COLO829 (cell line): ENCODE results near the gene DIPK1B.

Experiments used
- DNase-seq: peaks from one replicate; pipeline ENCODE4 v3.0.0; 2012; ENCODE audit warnings: low spot score

DIPK1B gene

GRCh38 chr9:136720251-136720897 is 8.0 kb downstream of the DIPK1B start:
- no peak for DNase-seq

- DNase-seq = no peak
These were observed 8.5 kb downstream of the DIPK1B start for GRCh38 chr9:136720898-136721338.

GRCh38 chr9:136721339-136722092 is 9.1 kb downstream of the DIPK1B start:
- DNase-seq = no peak

- DNase-seq = no peak
These were observed 10.0 kb downstream of the DIPK1B start for GRCh38 chr9:136722093-136722968.

GRCh38 chr9:136722969-136723356 is 10.6 kb downstream of the DIPK1B start:
- DNase-seq = no peak

GRCh38 chr9:136723362-136723976 is 11.1 kb downstream of the DIPK1B start:
- no peak for DNase-seq

GRCh38 chr9:136723989-136724388 is 11.6 kb downstream of the DIPK1B start:
- no peak for DNase-seq

- DNase-seq = no peak
These were observed 12.4 kb downstream of the DIPK1B start for GRCh38 chr9:136724772-136725171.

GRCh38 chr9:136725612-136726011 is 13.2 kb downstream of the DIPK1B start:
- DNase-seq = peak; percentile 93

GRCh38 chr9:136726118-136726517 is 13.7 kb downstream of the DIPK1B start:
- DNase-seq = no peak

- peak; percentile 61 for DNase-seq
These were observed 14.3 kb downstream of the DIPK1B start for GRCh38 chr9:136726631-136727191.

GRCh38 chr9:136728080-136728547 is 15.7 kb downstream of the DIPK1B start:
- DNase-seq = peak; percentile 95

GRCh38 chr9:136728548-136729123 is 16.3 kb downstream of the DIPK1B start:
- DNase-seq = peak; percentile 28

GRCh38 chr9:136729144-136729543 is 16.8 kb downstream of the DIPK1B start:
- DNase-seq = no peak

- no peak for DNase-seq
These were observed 17.6 kb downstream of the DIPK1B start for GRCh38 chr9:136729926-136730325.

GRCh38 chr9:136732444-136733178 is 20.2 kb downstream of the DIPK1B start:
- DNase-seq = no peak

GRCh38 chr9:136733611-136734010 is 21.2 kb downstream of the DIPK1B start:
- no peak for DNase-seq

GRCh38 chr9:136734837-136735496 is 22.6 kb downstream of the DIPK1B start:
- DNase-seq = no peak

- DNase-seq = no peak
These were observed 23.6 kb downstream of the DIPK1B start for GRCh38 chr9:136735812-136736480.
